Testis (tissue), 3 donors: Measurements from ENCODE around the gene ABAT. TPM values are rescaled to one million over a fixed set of nuclear protein-coding genes. Genes with fewer than 3 reads are reported as not detected.
A peak's percentile ranks its signal among the peaks of the same experiment; 100 is the strongest.

Experiments used
- DNase-seq: peaks from one replicate; pipeline ENCODE4 v3.0.0-alpha.2; 2019
- H3K27ac ChIP-seq, 2 donors: fragments of 200-600 bp; sonication (generic); one replicate each; pipeline ENCODE4 v1.5.1; 2019
- H3K27me3 ChIP-seq: fragments of 200-600 bp; sonication (generic); one replicate; pipeline ENCODE4 v1.5.1; 2019
- H3K36me3 ChIP-seq: fragments of 200-600 bp; sonication (generic); one replicate; pipeline ENCODE4 v1.5.1; 2017; ENCODE audit warnings: low read depth; ENCODE audit errors: missing control alignments
- H3K4me1 ChIP-seq: fragments of 200-600 bp; sonication (generic); one replicate; pipeline ENCODE4 v1.5.1; 2019
- H3K4me3 ChIP-seq, 2 donors: fragments of 200-600 bp; sonication (generic); one replicate each; pipeline ENCODE4 v1.5.1; 2017 to 2019
- H3K9me3 ChIP-seq: fragments of 200-600 bp; sonication (generic); one replicate; pipeline ENCODE4 v1.5.1; 2017
- POLR2A ChIP-seq: fragments of 450-650 bp; IDR thresholded peaks from one replicate; pipeline ENCODE4 v1.6.1; 2017; ENCODE audit warnings: antibody characterized with exemption, mild to moderate bottlenecking, moderate library complexity
- WGBS, 2 donors: methylation state at CpG; one replicate each; pipeline ENCODE4 v1.1.5; 2018; 5-methylcytosine and 5-hydroxymethylcytosine counted together
- intact Hi-C: fragments of 100-400 bp; cut with DNase I; formaldehyde crosslinking; loops from one replicate; pipeline ENCODE4 v1.15.1; 2023; ENCODE audit warnings: low total_unique reads
- polyA plus RNA-seq: library from polyadenylated mRNA; stranded (reverse); fragments of 350-450 nt; fragmentation: Illumina TruSeq; extraction: RNeasy Lipid Tissue Mini Kit (QIAGEN cat#74804); gene quantifications from one replicate; pipeline ENCODE4 v1.2.3, GENCODE V29; 2014; ENCODE audit warnings: low read depth, low replicate concordance; ENCODE audit not compliant: insufficient read depth
- total RNA-seq, 2 donors: library from RNA; depleted of rRNA; stranded (reverse); fragments of >200 nt; gene quantifications; one replicate each; pipeline ENCODE4 v1.2.3, GENCODE V29; 2016
- TF ChIP-seq, protein P1 (sequence below), 3 experiments: fragments of 450-650 bp in 2 of 3; fragments of 200-600 bp in 1 of 3; sonication (generic) in 1 of 3; IDR thresholded peaks; one replicate each; pipeline ENCODE4 v1.5.1; 2016 to 2019; ENCODE audit warnings: antibody characterized with exemption in 3 of 3, mild to moderate bottlenecking in 2 of 3, moderate library complexity in 1 of 3

The ABAT gene
- total and polyA plus RNA-seq, 3 donors from 2014 or later = 25.3 to 108 (median 71.7) TPM

DNA sequence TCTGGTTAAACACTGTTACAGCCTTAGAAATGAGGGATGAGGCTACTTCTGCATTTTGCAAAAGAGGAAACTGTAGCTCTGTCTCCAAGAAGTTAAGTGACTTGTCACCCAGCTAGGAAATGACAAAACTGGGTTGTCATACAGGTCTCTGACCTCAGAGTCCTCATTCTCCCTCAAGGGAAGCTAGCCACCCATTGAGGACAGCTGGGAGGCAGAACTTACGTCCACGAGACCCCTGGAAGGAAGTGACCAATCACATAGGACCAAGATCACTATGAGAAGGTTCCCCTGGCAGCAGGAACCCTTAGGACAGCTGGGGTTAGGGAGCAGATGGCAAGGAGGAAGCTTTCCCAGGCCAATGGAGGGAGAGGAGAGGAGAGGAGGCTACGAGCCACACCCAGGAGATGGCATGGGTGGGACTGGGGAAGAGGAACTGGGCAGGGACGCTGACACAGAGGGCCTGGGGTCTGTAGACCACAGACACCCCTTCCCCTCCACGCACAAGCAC is 41.7 kb upstream of the ABAT start:
- TF ChIP-seq, protein P1, sequence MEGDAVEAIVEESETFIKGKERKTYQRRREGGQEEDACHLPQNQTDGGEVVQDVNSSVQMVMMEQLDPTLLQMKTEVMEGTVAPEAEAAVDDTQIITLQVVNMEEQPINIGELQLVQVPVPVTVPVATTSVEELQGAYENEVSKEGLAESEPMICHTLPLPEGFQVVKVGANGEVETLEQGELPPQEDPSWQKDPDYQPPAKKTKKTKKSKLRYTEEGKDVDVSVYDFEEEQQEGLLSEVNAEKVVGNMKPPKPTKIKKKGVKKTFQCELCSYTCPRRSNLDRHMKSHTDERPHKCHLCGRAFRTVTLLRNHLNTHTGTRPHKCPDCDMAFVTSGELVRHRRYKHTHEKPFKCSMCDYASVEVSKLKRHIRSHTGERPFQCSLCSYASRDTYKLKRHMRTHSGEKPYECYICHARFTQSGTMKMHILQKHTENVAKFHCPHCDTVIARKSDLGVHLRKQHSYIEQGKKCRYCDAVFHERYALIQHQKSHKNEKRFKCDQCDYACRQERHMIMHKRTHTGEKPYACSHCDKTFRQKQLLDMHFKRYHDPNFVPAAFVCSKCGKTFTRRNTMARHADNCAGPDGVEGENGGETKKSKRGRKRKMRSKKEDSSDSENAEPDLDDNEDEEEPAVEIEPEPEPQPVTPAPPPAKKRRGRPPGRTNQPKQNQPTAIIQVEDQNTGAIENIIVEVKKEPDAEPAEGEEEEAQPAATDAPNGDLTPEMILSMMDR (IDR thresholded peaks at IDR 0.05) = no peak
- no peak for TF ChIP-seq POLR2A
- Histone ChIP-seq H3K27me3 (no peaks in the 10 kb centered on the region), H3K4me3 (no peak overlapping the region), H3K36me3 (no peaks in the 10 kb centered on the region), H3K9me3 (no peaks in the 10 kb centered on the region), H3K27ac (no peak overlapping the region), H3K4me1 (no peaks in the 10 kb centered on the region)
- peak; percentile 20 for DNase-seq
- WGBS, 2 donors = 77 to 90% methylated on average over 3 to 5 of the region's 5 CpGs
- intact Hi-C loops = no loop called here

DNA sequence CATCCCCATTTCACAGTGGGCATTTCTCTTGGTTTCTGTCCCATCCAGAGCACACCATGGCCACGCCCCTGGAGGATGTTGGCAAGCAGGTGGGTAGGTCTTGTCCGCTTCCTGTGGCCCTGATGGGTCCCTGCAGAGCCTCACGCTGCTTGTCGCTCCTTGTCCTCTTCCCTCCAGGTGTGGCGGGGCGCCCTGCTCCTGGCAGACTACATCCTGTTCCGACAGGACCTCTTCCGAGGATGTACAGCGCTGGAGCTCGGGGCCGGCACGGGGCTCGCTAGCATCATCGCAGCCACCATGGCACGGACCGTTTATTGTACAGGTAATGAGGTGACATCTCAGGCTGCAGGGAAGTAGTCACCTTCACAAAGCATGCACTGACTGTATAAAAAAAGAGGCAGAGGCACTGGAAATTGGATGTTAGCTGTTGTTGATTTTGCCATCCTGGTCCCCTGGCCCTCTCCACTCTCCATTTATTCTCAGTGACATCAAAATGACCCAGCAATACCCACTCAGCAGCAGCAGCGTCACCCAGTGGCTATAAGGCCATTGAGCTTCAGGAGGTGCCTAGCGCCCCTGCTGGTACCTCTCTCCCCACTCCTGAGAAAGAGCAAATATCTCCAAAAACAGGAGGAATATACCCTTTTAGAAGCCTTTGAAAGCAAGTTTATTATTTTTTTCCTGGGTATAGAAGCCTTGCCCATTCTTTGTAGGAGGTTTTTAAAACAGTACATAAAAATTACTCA is 39.3 kb upstream of the ABAT start:
- Histone ChIP-seq H3K9me3 (no peaks in the 10 kb centered on the region), H3K27me3 (no peaks in the 10 kb centered on the region), H3K4me1 (no peaks in the 10 kb centered on the region), H3K4me3 (no peak overlapping the region), H3K27ac (no peak overlapping the region), H3K36me3 (no peaks in the 10 kb centered on the region)
- TF ChIP-seq, protein P1 (IDR thresholded peaks at IDR 0.05) = no peak
- TF ChIP-seq POLR2A = no peak
- WGBS, 2 donors = 82 to 86% methylated on average over 18 of the region's 18 CpGs
- intact Hi-C loops = no loop called here
- DNase-seq = peak; percentile 26

DNA sequence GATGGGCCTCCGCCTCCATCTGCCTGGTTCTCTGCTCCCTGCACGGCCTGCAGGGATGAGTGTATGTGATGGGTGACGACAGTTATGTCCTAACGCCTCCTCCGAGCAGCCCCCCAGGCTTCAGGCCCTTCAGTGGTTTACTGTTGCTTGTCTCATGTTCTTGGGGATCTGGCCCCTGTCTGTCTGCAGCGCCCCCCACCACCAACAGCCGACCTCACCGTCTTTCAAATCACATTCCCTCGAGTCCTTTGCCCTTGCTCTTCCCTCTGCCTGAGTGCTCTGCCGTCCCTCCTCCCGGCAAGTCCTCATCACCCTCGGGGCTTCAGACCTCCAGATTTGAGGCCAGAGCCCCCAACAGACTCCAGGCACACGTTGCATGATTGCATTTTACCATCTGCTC is 34.7 kb upstream of the ABAT start:
- no peak for TF ChIP-seq POLR2A
- TF ChIP-seq, protein P1 (IDR thresholded peaks at IDR 0.05) = no peak
- Histone ChIP-seq H3K4me1 (no peaks in the 10 kb centered on the region), H3K4me3 (no peak overlapping the region), H3K9me3 (no peaks in the 10 kb centered on the region), H3K27ac (no peak overlapping the region), H3K27me3 (no peaks in the 10 kb centered on the region), H3K36me3 (no peaks in the 10 kb centered on the region)
- DNase-seq = no peak
- intact Hi-C loops = no loop called here
- 93 to 95% methylated on average over 11 of the region's 13 CpGs for WGBS, 2 donors

DNA sequence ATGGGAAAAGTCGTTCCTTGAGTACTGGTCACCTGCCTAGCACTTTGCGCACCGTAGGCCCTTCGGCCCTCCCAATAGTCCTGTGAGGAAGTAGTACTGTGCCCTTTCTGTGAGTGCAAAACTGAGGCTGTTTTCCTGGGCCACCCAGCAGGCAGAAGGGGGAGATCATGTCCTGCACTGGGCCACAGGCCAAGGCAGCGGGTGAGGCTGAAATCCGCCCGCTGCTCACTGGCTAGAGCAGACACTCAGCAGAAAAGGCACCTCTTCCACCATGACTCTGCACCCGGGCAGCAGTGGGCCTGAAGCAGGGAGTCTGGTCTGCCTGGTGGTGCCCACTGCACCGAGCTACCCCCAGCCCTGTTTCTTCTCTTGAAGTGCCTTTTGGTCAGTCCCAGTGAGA is 32.7 kb upstream of the ABAT start:
- TF ChIP-seq, protein P1 (IDR thresholded peaks at IDR 0.05) = no peak
- no peak for TF ChIP-seq POLR2A
- H3K27ac ChIP-seq = no peak overlapping the region
- no peaks in the 10 kb centered on the region for H3K4me1 ChIP-seq
- 50 to 53% methylated on average over 6 to 9 of the region's 9 CpGs for WGBS, 2 donors
- intact Hi-C loops = no loop called here
- H3K9me3 ChIP-seq = no peaks in the 10 kb centered on the region
- H3K36me3 ChIP-seq = no peaks in the 10 kb centered on the region
- DNase-seq = peak; percentile 20
- H3K4me3 ChIP-seq = no peak overlapping the region
- no peaks in the 10 kb centered on the region for H3K27me3 ChIP-seq

DNA sequence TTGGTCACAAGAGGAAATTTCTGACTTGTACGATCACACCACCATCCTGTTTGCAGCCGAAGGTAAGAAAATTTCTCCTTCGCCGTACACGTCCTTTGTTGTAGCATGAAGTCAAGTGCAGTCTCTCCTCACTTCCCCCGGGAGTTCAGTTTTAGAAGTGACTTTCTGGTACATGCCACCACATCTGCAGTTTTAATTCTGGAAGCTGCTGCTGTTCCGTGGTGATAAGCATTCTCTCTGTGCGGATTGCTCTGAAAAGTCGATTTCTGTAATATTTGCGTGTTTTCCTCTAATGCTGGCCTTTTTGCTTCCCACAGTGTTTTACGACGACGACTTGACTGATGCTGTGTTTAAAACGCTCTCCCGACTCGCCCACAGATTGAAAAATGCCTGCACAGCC is 32.3 kb upstream of the ABAT start:
- 82 to 87% methylated on average over 16 of the region's 16 CpGs for WGBS, 2 donors
- Histone ChIP-seq H3K36me3 (no peaks in the 10 kb centered on the region), H3K9me3 (no peaks in the 10 kb centered on the region), H3K4me3 (no peak overlapping the region), H3K4me1 (no peaks in the 10 kb centered on the region), H3K27me3 (no peaks in the 10 kb centered on the region), H3K27ac (no peak overlapping the region)
- intact Hi-C loops = no loop called here
- TF ChIP-seq, protein P1 (IDR thresholded peaks at IDR 0.05) = no peak
- no peak for TF ChIP-seq POLR2A
- DNase-seq = no peak
